ENCODE results near the gene AMHR2.

Gene AMHR2

DNA sequence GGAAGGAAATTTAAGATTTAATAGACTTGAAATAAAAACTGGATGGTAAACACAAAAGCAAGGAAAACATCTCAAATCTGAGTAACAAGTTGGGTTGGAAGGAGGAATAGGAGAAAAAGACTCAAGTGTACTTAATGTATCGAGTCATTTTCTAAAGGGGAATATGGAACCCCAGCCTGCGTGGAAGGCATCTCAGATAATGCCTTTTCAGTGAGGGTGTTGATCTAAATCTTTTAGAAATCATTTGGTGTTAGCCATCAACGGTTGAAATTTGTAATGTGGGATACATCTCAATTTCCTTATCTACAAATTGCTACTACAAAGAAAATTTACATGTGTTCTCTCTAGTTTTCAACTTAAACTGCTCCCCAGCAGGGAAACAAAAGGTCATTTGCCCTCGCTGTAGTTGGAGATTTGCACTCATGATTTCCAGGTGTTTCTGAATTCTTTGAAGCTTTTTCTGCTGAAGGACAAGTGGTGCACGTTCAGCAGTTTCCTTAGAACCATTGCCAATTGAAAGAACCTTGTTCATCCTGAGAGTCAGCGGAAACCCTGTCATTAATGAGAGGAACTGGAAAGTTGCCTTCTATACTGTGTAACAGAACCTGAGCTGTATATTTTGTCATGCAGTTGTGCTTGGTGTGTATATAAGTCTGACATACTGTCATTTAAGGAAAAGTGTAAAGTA lies 30.4 kb downstream of the AMHR2 start:
- DNase-seq (ENCODE audit: low spot score): no peak

DNA sequence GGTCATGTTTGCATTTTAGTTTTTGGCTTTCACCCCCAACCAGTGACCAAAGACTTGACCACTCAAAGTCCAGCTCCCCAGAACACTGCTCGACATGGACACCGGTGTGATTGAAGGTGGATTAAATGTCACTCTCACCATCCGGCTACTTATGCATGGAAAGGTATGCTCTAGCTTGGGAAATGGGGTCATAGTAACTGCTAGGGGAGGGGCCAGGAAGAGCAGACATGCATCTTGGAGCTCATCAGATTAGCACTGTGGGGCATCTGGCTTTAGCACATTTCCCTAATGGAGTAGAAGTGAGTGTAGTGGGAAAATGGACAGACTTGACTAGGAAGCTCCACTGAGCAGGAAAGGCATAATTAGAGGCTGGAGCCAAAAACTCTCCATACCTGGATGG lies 31.1 kb downstream of the AMHR2 start:
- DNase-seq (ENCODE audit: low spot score): no peak

DNA sequence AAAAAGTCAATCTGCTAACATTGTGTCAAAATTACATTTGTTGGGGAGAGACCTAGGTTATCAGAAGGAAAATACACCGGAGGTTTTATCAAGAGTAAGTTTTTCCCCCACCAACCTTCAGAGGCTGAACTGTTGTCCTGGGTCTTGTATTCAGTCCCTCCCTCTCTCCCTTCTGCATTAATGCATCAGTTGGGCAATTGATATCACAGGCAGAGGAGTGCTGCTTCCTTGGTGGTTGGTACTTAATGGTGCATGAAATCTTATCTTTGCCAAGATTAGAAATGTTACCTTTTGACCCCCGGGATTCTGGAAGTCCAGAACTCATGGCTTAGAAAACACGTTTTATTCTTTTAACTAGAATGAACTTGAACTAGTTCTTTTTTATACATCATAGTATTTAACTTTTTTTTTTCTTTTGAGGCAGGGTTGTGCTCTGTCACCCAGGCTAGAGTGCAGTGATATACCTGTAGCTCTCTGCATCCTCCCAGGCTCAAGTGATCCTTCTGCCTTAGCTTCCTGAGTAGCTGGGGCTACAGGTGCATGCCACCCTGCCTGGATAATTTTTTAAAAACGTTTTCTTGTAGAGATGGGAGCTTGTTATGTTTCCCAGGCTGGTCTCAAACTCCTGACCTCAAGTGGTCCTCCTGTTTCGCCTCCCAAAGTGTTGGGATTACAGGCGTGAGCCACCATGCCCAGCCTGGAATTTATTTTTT lies 33.2 kb downstream of the AMHR2 start:
- no peak for DNase-seq (ENCODE audit: low spot score)

DNA sequence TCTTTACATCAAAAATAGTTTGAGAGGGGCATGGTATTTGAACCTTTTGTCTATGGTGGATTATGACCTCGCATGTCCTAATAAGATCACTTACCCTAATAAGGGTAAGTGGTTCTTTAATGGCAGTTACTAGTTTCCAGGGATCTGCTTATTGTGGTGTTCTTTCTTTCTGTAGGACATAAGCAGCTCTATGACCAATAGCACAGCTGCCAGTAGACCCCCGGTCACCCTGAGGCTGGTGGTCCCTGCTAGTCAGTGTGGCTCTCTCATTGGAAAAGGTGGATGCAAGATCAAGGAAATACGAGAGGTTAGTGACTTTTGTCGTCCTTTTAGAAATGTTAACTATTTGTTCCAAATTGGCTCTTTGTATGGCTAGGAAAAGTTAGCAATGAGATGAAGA lies 35.4 kb downstream of the AMHR2 start:
- no peak for DNase-seq (ENCODE audit: low spot score)

GRCh38 chr12:53461059-53461458 lies 37.4 kb downstream of the AMHR2 start:
- no peak for DNase-seq (ENCODE audit: low spot score)

DNA sequence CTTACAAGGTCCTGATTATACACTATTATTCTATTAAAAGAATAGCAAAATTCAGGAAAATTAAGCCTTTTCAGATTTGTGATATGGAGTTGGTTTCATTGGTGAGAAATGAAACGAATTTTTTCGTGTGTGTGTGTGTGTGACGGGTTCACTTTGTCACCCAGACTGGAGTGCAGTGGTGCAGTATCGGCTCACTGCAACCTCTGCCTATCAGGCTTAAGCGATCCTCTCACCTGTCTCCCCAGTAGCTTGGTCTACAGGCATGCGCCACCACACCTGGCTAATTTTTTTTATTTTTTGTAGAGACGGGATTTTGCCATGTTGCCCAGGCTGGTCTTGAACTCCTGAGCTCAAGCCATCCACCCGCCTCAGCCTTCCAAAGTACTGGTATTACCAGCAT lies 37.9 kb downstream of the AMHR2 start:
- DNase-seq (ENCODE audit: low spot score): no peak

DNA sequence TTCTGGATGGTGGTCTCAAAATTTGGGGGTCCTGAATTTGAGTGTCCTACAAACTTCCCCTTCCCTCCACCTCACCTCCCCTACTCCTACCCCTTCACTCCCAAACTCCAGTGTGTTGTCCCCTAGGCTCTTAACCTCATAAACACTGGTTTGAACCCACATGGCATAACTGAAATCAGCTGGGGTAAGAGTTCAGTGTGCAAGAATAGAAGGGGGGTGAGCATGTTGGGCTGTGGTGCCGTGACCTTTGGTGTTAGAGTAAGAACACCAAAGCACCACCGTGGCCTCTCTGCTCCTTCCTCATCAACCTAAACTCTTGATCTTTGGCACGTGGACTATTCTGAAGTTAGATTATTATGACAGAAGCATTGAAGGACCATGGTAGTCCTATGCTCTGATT lies 39.3 kb downstream of the AMHR2 start:
- no peak for DNase-seq (ENCODE audit: low spot score)

GRCh38 chr12:53463802-53464560 lies 40.3 kb downstream of the AMHR2 start:
- no peak for DNase-seq (ENCODE audit: low spot score)

DNA sequence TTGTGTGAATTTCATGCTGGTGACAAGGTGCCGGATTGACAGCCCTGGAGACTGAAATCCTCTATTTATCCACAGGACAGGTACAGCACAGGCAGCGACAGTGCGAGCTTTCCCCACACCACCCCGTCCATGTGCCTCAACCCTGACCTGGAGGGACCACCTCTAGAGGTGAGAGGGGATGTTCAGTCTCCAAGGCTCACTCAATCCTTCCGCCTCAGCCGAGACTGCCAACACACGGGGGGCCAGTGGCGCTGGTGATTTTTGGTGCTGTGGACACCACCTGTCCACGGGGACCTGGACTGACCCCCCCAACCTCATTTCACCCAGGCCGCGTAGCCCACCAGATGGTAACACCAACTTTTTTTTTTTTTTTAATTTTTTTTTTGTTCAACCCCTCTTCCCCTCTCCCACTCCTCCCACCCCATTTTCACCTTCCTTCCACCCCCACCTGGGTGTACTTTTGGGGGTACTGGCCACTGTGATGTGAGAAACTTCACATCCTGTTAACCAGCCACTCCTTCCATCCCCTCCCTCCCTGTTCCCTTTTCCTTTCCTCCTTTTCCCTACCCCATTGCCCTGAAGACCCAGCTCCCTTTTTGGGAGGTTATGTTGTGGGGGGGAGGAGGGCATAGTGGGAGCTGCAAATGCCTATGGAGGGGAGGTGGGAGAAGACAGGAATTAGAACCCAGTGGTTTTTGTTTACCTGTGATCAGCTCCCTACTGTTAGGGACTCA lies 41.2 kb downstream of the AMHR2 start:
- no peak for DNase-seq (ENCODE audit: low spot score)

- DNase-seq (ENCODE audit: low spot score): no peak
Measured at GRCh38 chr12:53465679-53466078, 42.0 kb downstream of the AMHR2 start.

- DNase-seq (ENCODE audit: low spot score): no peak
Measured at GRCh38 chr12:53466640-53467039, 43.0 kb downstream of the AMHR2 start.

GRCh38 chr12:53467082-53467481 lies 43.4 kb downstream of the AMHR2 start:
- no peak for DNase-seq (ENCODE audit: low spot score)

GRCh38 chr12:53467880-53468279 lies 44.2 kb downstream of the AMHR2 start:
- DNase-seq (ENCODE audit: low spot score): no peak

DNA sequence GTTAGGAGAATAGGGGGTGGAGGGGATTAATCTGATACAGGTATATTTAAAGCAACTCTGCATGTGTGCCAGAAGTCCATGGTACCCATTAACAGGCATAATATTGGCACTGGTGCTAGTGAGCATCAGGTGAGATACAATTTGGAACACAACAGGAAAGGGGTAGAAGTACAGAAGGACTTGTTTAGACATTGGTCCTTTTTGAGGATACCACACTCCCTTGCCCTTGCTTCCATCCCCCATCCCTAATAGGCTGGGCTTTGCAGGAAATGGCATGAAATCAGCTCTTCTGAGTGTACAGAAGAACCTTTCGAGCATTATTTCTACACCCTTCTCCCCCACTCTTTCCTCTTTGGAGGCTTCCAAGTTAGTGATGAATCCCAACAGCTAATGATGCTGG lies 44.6 kb downstream of the AMHR2 start:
- DNase-seq (ENCODE audit: low spot score): no peak

- DNase-seq (ENCODE audit: low spot score): no peak
Measured at GRCh38 chr12:53472056-53472582, 48.5 kb downstream of the AMHR2 start.

DNA sequence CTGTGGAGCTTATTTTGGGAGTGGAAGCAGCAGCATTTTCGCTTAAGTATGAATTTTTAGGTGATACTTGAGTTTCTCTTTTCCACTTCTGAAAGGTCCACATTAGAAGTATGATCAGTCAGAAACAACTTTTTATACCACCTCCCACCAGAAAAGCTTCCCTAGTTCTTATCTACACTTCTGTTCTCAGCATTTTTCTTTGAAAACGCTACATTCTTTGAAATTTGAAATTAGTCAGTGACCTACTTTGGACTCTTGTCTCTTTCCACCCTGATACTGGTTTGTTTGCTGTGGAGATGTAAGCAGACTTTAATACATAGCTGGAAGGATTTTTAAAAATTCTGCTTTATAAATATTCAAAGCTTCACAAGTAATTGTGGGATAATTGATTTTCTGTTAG lies 50.4 kb downstream of the AMHR2 start:
- DNase-seq (ENCODE audit: low spot score): no peak

GRCh38 chr12:53474819-53475218 lies 51.2 kb downstream of the AMHR2 start:
- no peak for DNase-seq (ENCODE audit: low spot score)

DNA sequence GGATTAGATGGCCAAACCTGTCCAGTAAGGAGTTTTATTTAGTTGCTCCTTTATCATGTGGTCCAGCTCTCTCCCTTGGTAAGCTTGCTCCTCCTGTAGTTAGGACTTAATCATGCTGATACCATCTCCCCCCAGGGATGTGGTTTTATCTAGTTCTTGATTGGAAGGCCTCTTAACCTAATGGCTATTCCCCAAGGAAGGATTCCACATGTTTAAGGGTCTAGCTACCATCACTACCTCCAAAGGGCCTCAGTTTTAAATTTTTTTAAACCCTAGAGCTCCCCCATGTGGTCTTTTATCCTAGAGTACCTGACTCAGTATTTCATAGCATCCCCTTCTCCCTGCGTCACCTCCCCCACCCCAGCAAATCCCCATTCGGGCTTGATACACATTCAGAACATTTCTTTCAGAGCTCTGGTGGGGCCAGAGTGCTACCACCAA lies 53.1 kb downstream of the AMHR2 start:
- DNase-seq (ENCODE audit: low spot score): no peak

DNA sequence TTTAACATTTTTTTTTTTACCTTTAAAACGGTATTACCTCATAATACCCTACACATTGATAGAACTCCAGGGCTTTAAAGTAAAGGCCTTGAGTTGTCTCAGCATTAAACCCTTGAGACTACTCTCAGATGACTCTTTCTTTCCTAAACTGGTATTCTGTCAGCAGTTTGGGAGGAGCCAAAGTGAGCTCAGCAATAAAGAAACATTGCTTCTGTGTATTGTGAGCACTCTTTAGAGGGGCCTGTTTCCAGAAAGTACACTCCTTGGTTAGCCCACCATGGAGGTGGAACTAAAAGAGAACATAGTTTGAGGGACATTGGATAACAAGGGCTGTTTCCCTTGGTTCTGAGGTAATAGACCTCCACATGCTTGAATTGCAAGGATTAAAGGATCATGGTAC lies 55.2 kb downstream of the AMHR2 start:
- DNase-seq (ENCODE audit: low spot score): no peak

DNA sequence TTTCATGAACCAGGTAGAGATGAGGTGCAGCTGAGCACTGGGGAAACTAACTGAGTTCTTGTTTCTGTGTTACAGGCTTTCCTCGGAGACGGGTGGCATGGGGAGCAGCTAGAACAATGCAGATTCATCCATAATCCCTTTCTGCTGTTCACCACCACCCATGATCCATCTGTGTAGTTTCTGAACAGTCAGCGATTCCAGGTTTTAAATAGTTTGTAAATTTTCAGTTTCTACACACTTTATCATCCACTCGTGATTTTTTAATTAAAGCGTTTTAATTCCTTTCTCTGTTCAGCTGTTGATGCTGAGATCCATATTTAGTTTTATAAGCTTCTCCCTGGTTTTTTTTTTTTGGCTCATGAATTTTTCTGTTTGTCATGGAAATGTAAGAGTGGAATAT lies 55.7 kb downstream of the AMHR2 start:
- no peak for DNase-seq (ENCODE audit: low spot score)

- DNase-seq (ENCODE audit: low spot score): no peak
Measured at GRCh38 chr12:53480491-53481442, 57.1 kb downstream of the AMHR2 start.

All from AG20443 (cell line).